Naive B cell (primary cell): Measurements from ENCODE around the gene BBS1. TPM values are rescaled to one million over a fixed set of nuclear protein-coding genes. Genes with fewer than 3 reads are reported as not detected.
A peak's percentile ranks its signal among the peaks of the same experiment; 100 is the strongest.

Experiments
- ATAC-seq, 2 donors: fragments of 150-1000 bp; cut with Tn5 transposase; 2 replicates each; pipeline ENCODE4 v1.10.0; 2021; ENCODE audit warnings: low read depth in 2 of 2, mild to moderate bottlenecking in 2 of 2, moderate library complexity in 2 of 2
- DNase-seq: peaks from one replicate; pipeline ENCODE4 v3.0.0; 2022
- H3K27ac Mint-ChIP-seq, 6 donors: one replicate each; pipeline ENCODE4 v1.8.0; 2020 to 2022; ENCODE audit warnings: mild to moderate bottlenecking in 6 of 6, mixed read lengths in 6 of 6, moderate library complexity in 5 of 6, inconsistent platforms in 2 of 6
- H3K27me3 Mint-ChIP-seq, 3 donors: one replicate each; pipeline ENCODE4 v1.8.0; 2021 to 2022; ENCODE audit warnings: mixed read lengths in 3 of 3, mild to moderate bottlenecking in 1 of 3
- H3K36me3 Mint-ChIP-seq, 2 donors: one replicate each; pipeline ENCODE4 v1.8.0; 2020 to 2022; ENCODE audit warnings: mixed read lengths in 2 of 2, inconsistent platforms in 1 of 2, mild to moderate bottlenecking in 1 of 2
- H3K4me1 Mint-ChIP-seq, 3 donors: one replicate each; pipeline ENCODE4 v1.8.0; 2020 to 2022; ENCODE audit warnings: mixed read lengths in 3 of 3, inconsistent platforms in 1 of 3, mild to moderate bottlenecking in 1 of 3, moderate library complexity in 1 of 3
- H3K4me3 Mint-ChIP-seq, 8 donors: one replicate each; pipeline ENCODE4 v1.8.0; 2020 to 2022; ENCODE audit warnings: mild to moderate bottlenecking in 8 of 8, mixed read lengths in 8 of 8, moderate library complexity in 8 of 8, inconsistent platforms in 2 of 8
- H3K9me3 Mint-ChIP-seq, 7 donors: one replicate each; pipeline ENCODE4 v1.8.0; 2020 to 2022; ENCODE audit warnings: mixed read lengths in 7 of 7, mild to moderate bottlenecking in 5 of 7, inconsistent platforms in 2 of 7, moderate library complexity in 1 of 7
- polyA plus RNA-seq, 6 donors: library from polyadenylated mRNA; unstranded; fragments of 300-500 nt; fragmentation: Illumina TruSeq; gene quantifications; one replicate each; pipeline ENCODE4 v1.2.3, GENCODE V29; 2021; ENCODE audit warnings: low read depth in 6 of 6

Gene BBS1
- polyA plus RNA-seq, 6 donors from 2014 or later, result 3.2 to 13.8 (median 9.9) TPM

- H3K27me3 Mint-ChIP-seq, result peaks cover 17 to 47% (median 23%) of the 10 kb centered on the region in 3 donors
- H3K36me3 Mint-ChIP-seq, result no peaks in the 10 kb centered on the region
- peaks cover 0 to 6% (median 3%) of the 10 kb centered on the region in 3 donors for H3K4me1 Mint-ChIP-seq
- H3K9me3 Mint-ChIP-seq, result no peaks in the 10 kb centered on the region
- DNase-seq (no peak), ATAC-seq (no peak)
- H3K27ac Mint-ChIP-seq, result no peak overlapping the region
- H3K4me3 Mint-ChIP-seq, result no peak overlapping the region
Measured at GRCh38 chr11:66556086-66556485, 45.7 kb downstream of the BBS1 start.

DNA sequence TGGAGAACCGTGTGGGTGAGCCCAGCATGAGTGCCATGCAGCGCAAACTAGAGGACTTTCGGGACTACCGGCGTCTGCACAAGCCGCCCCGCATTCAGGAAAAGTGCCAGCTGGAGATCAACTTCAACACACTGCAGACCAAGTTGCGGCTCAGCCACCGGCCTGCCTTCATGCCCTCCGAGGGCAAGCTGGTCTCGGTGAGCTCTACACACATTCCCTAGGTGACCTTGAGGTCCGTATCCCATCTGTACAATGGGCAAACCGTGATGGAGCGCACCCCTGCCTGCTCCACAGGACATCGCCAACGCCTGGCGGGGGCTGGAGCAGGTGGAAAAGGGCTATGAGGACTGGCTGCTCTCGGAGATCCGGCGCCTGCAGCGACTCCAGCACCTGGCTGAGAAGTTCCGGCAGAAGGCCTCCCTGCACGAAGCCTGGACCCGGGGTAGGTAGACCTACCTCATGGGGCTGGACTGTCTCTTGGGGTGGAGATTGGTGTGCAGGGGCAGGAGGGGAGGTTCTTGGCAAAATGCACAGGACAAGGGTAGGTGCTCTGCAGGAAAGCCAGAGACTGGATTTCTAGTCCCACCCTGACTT lies 47.4 kb downstream of the BBS1 start:
- no peak overlapping the region for H3K27ac Mint-ChIP-seq
- H3K4me1 Mint-ChIP-seq, result peaks cover 0 to 6% (median 3%) of the 10 kb centered on the region in 3 donors
- DNase-seq (no peak), ATAC-seq (no peak)
- H3K36me3 Mint-ChIP-seq, result no peaks in the 10 kb centered on the region
- H3K27me3 Mint-ChIP-seq, result peaks cover 17 to 49% (median 23%) of the 10 kb centered on the region in 3 donors
- no peaks in the 10 kb centered on the region for H3K9me3 Mint-ChIP-seq
- H3K4me3 Mint-ChIP-seq, result peak overlapping the region in 1 of 8 donors; percentile 47

DNA sequence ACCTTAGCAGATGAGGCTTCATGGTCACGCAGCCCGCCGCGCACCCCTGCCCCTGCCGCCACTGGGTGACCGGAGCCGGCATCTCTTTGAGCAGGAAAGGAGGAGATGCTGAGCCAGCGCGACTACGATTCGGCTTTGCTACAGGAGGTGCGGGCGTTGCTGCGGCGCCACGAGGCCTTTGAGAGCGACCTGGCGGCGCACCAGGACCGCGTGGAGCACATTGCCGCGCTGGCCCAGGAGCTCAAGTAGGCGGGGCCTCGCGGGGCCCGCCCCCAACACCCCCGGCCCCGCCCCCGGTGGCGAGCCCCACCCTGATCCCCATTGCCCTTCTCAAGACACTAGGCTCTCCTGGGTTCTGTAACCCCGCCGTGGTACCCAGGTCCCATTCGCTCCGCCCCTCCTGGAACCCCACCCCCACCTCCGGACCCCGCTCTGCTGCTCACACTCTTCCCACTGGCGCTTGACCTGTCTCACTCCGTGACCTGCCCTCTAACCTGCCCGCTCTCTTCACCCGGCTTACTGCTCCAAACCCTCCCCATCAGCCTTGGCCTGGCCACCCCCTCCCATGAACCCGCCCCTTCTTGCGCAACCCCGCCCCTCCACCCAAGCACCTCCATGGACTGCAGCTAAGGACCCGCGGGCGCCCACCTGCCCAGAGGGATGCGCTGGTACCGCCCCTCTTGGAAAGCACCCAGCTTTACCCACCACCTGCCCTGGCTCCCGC lies 48.9 kb downstream of the BBS1 start:
- DNase-seq, result no peak
- peak overlapping the region in 2 of 8 donors; percentile 18 to 46 for H3K4me3 Mint-ChIP-seq
- peaks cover 17 to 49% (median 23%) of the 10 kb centered on the region in 3 donors for H3K27me3 Mint-ChIP-seq

GRCh38 chr11:66559866-66560676 lies 49.6 kb downstream of the BBS1 start:
- H3K36me3 Mint-ChIP-seq, result no peaks in the 10 kb centered on the region
- H3K9me3 Mint-ChIP-seq, result no peaks in the 10 kb centered on the region
- no peak overlapping the region for H3K27ac Mint-ChIP-seq
- peaks cover 17 to 43% (median 23%) of the 10 kb centered on the region in 3 donors for H3K27me3 Mint-ChIP-seq
- no peak for ATAC-seq
- DNase-seq, result no peak
- H3K4me3 Mint-ChIP-seq, result no peak overlapping the region
- H3K4me1 Mint-ChIP-seq, result peaks cover 0 to 6% (median 3%) of the 10 kb centered on the region in 3 donors

More for the DNA sequence above, 48.9 kb downstream of the BBS1 start:
- Mint-ChIP-seq H3K27ac (no peak overlapping the region), H3K4me1 (peaks cover 0 to 6% (median 3%) of the 10 kb centered on the region in 3 donors), H3K9me3 (no peaks in the 10 kb centered on the region), H3K36me3 (no peaks in the 10 kb centered on the region)
- ATAC-seq, result peak; percentile 65 to 71

DNA sequence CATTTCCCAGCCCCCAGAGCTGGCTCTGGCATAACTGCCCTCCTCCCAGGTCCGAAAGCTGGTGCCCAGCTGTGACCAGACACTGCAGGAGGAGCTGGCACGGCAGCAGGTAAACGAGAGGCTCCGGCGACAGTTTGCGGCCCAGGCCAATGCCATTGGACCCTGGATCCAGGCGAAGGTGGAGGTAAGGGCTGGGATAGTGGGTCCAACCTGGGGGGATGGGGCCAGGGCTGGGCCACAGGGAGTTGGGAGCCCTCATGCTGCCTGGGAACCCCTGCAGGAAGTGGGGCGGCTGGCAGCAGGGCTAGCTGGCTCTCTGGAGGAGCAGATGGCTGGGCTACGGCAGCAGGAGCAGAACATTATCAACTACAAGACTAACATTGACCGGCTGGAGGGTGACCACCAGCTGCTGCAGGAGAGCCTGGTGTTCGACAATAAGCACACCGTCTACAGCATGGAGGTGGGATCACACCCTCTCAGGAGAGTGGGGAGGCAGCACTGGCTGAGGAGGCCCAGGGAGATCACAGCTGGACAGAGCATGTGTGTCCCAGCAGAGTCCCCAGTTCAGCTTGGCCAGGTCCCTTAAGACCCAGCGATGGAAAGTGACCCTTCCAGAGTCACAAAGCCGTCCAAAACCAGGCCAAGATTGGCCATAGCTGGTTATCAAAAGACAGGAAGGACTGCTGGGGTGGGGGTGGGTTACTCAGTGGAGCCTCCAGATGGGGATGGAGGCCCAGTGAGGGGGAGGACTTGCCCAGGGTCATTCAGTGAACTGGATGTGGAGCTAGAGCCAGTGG lies 50.9 kb downstream of the BBS1 start:
- H3K36me3 Mint-ChIP-seq, result peaks cover 0 to 5% of the 10 kb centered on the region in 2 donors
- H3K9me3 Mint-ChIP-seq, result no peaks in the 10 kb centered on the region
- ATAC-seq (no peak), DNase-seq (no peak)
- H3K4me1 Mint-ChIP-seq, result peaks cover 0 to 9% (median 3%) of the 10 kb centered on the region in 3 donors
- peak overlapping the region in 1 of 6 donors; percentile 49 for H3K27ac Mint-ChIP-seq
- H3K27me3 Mint-ChIP-seq, result peaks cover 13 to 41% (median 23%) of the 10 kb centered on the region in 3 donors
- no peak overlapping the region for H3K4me3 Mint-ChIP-seq

DNA sequence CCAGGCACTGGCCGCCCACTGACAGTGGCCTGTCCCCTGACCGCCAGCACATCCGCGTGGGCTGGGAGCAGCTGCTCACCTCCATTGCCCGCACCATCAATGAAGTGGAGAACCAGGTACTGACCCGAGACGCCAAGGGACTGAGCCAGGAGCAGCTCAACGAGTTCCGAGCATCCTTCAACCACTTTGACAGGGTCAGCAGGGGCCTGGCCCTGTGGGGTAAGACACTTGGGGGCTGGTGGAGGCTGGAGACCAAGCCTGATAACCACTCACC lies 51.5 kb downstream of the BBS1 start:
- Mint-ChIP-seq H3K36me3 (peaks cover 0 to 5% of the 10 kb centered on the region in 2 donors), H3K27ac (no peak overlapping the region), H3K27me3 (peaks cover 13 to 46% (median 23%) of the 10 kb centered on the region in 3 donors), H3K4me3 (no peak overlapping the region), H3K9me3 (no peaks in the 10 kb centered on the region), H3K4me1 (peaks cover 0 to 11% (median 3%) of the 10 kb centered on the region in 3 donors)
- ATAC-seq (no peak), DNase-seq (no peak)

DNA sequence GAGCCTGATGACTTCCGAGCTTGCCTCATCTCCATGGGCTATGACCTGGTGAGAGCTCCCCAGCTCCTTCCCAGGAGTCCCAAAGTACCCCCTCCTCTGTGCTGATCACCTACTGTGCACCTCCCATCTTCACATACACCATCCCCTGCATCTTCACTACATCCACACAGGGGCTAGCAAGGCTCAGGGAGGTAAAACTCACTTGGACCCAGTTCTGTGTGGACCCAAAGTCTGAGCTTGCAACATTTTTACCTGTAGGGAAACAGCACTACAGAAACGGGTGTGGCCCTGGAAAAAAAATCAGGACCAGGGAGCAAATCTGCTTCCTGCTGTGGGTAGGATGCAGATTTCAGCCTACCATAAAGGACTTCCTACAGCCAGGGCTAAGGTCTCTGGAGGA lies 51.8 kb downstream of the BBS1 start:
- Mint-ChIP-seq H3K27ac (no peak overlapping the region), H3K9me3 (no peaks in the 10 kb centered on the region), H3K4me1 (peaks cover 0 to 11% (median 3%) of the 10 kb centered on the region in 3 donors), H3K27me3 (peaks cover 12 to 46% (median 19%) of the 10 kb centered on the region in 3 donors), H3K4me3 (no peak overlapping the region), H3K36me3 (peaks cover 0 to 5% of the 10 kb centered on the region in 2 donors)
- ATAC-seq (no peak), DNase-seq (no peak)

GRCh38 chr11:66562907-66563583 lies 52.6 kb downstream of the BBS1 start:
- Mint-ChIP-seq H3K27ac (no peak overlapping the region), H3K36me3 (peaks cover 0 to 5% of the 10 kb centered on the region in 2 donors), H3K4me1 (peaks cover 0 to 11% (median 3%) of the 10 kb centered on the region in 3 donors), H3K9me3 (no peaks in the 10 kb centered on the region), H3K4me3 (no peak overlapping the region), H3K27me3 (peaks cover 6 to 46% (median 15%) of the 10 kb centered on the region in 3 donors)
- no peak for DNase-seq
- ATAC-seq, result no peak

DNA sequence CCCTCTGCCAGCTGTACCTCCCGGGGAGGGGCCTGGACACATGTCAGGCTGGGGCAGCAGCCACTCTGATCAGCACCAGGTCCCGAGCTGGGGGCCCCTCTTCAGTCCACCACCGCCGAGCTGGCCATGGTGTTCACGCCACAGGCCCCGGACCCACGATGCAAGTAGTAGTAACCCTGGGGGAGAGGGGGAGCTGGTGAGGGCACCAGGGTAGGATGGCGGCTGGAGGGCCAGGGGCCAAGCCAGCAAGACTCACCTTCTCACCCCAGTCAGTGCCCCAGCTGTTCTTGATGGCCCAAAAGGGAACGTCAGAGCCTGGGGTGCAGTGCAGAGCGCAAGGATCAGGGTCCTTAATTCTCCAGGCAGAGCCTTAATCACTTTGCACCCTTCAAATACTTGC lies 53.4 kb downstream of the BBS1 start:
- H3K4me1 Mint-ChIP-seq, result peaks cover 5 to 13% (median 6%) of the 10 kb centered on the region in 3 donors
- no peak overlapping the region for H3K27ac Mint-ChIP-seq
- H3K9me3 Mint-ChIP-seq, result no peaks in the 10 kb centered on the region
- ATAC-seq (no peak), DNase-seq (no peak)
- peak overlapping the region in 1 of 8 donors; percentile 25 for H3K4me3 Mint-ChIP-seq
- peaks cover 0 to 5% of the 10 kb centered on the region in 2 donors for H3K36me3 Mint-ChIP-seq
- peaks cover 1 to 43% (median 9%) of the 10 kb centered on the region in 3 donors for H3K27me3 Mint-ChIP-seq

- Mint-ChIP-seq H3K9me3 (no peaks in the 10 kb centered on the region), H3K4me1 (peaks cover 3 to 10% (median 6%) of the 10 kb centered on the region in 3 donors), H3K27ac (no peak overlapping the region), H3K36me3 (peaks cover 0 to 5% of the 10 kb centered on the region in 2 donors), H3K27me3 (peaks cover 0 to 44% (median 5%) of the 10 kb centered on the region in 3 donors), H3K4me3 (no peak overlapping the region)
- no peak for ATAC-seq
- no peak for DNase-seq
Measured at GRCh38 chr11:66564538-66564937, 54.1 kb downstream of the BBS1 start.

DNA sequence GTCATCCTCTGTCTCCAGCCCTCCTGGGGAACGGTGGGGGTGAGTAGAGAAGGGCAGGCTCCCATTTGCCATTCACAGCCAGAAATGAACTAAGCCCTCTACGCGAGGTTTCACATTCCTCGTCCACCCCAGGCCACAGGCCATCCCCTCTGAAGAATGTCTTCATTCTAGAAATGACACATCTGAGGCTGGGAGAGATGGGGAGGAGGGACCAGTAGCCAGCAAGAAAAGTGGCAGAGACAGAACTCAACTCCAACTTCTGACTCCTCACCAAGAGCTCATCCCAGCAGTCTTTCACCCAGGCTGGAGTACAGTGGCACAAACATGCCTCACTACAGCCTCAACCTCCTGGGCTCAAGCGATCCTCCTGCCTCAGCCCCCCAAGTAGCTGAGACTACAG lies 54.5 kb downstream of the BBS1 start:
- Mint-ChIP-seq H3K9me3 (no peaks in the 10 kb centered on the region), H3K36me3 (peaks cover 0 to 5% of the 10 kb centered on the region in 2 donors), H3K4me1 (peaks cover 3 to 10% (median 6%) of the 10 kb centered on the region in 3 donors), H3K27ac (no peak overlapping the region), H3K4me3 (peak overlapping the region in 1 of 8 donors; percentile 5), H3K27me3 (peaks cover 0 to 44% (median 6%) of the 10 kb centered on the region in 3 donors)
- no peak for ATAC-seq
- DNase-seq, result no peak

DNA sequence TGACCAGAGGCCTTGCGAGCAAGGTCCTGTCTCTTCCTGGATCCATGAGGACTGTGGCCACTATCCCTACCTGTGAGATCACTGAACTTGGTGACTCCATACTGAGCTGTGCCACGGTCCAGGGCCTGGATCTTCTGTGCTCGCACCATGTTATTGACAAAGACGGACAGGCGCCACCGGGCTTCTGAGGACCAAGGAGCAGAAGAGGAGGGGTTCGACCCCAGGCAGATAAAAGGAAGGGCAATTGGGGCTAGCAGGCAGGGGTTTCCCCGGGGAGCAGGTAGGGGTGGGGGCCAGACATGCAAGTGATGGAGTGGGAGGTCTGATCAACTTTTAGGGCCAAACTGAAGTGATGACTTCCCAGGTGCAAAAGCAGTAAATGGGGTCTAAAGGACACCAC lies 55.8 kb downstream of the BBS1 start:
- H3K4me1 Mint-ChIP-seq, result peaks cover 3 to 10% (median 6%) of the 10 kb centered on the region in 3 donors
- no peak overlapping the region for H3K27ac Mint-ChIP-seq

More for the DNA sequence above, 55.8 kb downstream of the BBS1 start:
- Mint-ChIP-seq H3K9me3 (no peaks in the 10 kb centered on the region), H3K27me3 (peaks cover 0 to 44% (median 12%) of the 10 kb centered on the region in 3 donors), H3K4me3 (peak overlapping the region in 6 of 8 donors; percentile 18 to 82 (median 46)), H3K36me3 (peaks cover 0 to 5% of the 10 kb centered on the region in 2 donors)
- no peak for ATAC-seq
- DNase-seq, result no peak
